Measurements from ENCODE around the gene TRAPPC8. TPM values are rescaled to one million over a fixed set of nuclear protein-coding genes. Genes with fewer than 3 reads are reported as not detected.

The TRAPPC8 gene
- total RNA-seq, 1 experiment from 2014 or later: 38.0 TPM

DNA sequence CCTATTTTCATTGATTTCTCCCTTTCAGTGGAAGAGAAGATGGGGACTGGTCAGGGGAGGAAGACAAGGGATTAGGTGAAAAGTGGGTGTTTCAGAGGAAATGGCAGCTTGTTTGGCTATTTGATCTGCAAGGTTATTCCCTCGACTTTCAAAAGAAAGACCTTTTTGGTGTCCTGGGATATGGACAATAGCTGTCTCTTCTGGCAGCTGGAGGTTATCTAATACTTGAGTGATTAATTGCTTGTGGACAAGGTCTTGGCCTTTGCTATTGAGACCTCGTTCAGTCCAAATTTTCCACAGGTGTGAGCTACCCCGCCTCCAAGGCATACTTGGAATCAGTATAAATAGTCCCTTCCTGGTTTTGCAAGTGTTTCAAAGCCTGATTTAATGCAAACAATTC lies 33.3 kb upstream of the TRAPPC8 start:
- Mint-ChIP-seq H3K4me1 (ENCODE audit: low read depth, unreplicated experiment) (no peaks in the 10 kb centered on the region), H3K27me3 (ENCODE audit: unreplicated experiment) (no peaks in the 10 kb centered on the region), H3K9me3 (ENCODE audit: low read depth, unreplicated experiment) (peaks cover 9% of the 10 kb centered on the region), H3K27ac (ENCODE audit: unreplicated experiment) (no peak overlapping the region), H3K4me3 (ENCODE audit: low read depth, unreplicated experiment) (no peak overlapping the region), H3K36me3 (ENCODE audit: insufficient read depth, unreplicated experiment) (no peaks in the 10 kb centered on the region)
- intact Hi-C loops (cut with micrococcal nuclease; ENCODE audit: unreplicated experiment): no loop called here
- DNase-seq: no peak
- no TSS peak for BruUV-seq (replicated peaks)
- TF ChIP-seq, protein P1, sequence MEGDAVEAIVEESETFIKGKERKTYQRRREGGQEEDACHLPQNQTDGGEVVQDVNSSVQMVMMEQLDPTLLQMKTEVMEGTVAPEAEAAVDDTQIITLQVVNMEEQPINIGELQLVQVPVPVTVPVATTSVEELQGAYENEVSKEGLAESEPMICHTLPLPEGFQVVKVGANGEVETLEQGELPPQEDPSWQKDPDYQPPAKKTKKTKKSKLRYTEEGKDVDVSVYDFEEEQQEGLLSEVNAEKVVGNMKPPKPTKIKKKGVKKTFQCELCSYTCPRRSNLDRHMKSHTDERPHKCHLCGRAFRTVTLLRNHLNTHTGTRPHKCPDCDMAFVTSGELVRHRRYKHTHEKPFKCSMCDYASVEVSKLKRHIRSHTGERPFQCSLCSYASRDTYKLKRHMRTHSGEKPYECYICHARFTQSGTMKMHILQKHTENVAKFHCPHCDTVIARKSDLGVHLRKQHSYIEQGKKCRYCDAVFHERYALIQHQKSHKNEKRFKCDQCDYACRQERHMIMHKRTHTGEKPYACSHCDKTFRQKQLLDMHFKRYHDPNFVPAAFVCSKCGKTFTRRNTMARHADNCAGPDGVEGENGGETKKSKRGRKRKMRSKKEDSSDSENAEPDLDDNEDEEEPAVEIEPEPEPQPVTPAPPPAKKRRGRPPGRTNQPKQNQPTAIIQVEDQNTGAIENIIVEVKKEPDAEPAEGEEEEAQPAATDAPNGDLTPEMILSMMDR (IDR thresholded peaks at IDR 0.05; ENCODE audit: unreplicated experiment): no peak
- CTCF ChIA-PET: interaction anchor here (0.6 kb wide), 1 partner anchor 191 kb away, joined by 3 read pairs; no protein-coding TSS in a partner anchor

DNA sequence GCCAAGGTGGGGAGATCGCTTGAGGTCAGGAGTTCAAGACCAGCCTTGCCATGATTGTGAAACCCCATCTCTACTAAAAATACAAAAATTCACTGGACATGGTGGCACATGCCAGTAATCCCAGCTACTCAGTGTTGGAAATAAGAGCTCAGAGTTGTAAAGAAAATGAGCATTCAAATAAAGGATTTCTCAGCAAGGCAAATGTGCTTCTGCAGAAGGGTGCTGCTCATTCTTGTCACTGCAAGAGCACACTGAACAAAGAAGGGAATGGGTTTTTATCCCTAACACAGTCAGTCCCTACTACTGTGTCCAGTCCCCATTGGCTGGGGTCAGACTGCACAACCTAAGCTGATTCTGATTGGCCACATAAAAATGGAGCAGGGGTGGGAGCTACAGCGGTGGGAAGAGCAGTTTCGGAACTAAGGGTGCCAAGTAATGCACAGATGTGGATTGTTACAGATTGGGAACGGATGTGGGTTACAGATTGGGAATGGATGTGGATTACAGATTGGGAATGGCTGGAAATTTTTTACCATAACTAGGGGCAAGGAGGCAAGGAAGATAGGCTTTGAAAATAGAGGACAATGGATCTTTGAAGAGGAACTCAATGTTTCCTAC lies 31.1 kb upstream of the TRAPPC8 start:
- no peak overlapping the region for H3K4me3 Mint-ChIP-seq (ENCODE audit: low read depth, unreplicated experiment)
- BruUV-seq (replicated peaks): no TSS peak
- H3K27ac Mint-ChIP-seq (ENCODE audit: unreplicated experiment): no peak overlapping the region
- CTCF ChIA-PET: no interaction called here
- intact Hi-C loops (cut with micrococcal nuclease; ENCODE audit: unreplicated experiment): no loop called here
- peaks cover 9% of the 10 kb centered on the region for H3K9me3 Mint-ChIP-seq (ENCODE audit: low read depth, unreplicated experiment)
- H3K4me1 Mint-ChIP-seq (ENCODE audit: low read depth, unreplicated experiment): no peaks in the 10 kb centered on the region
- no peaks in the 10 kb centered on the region for H3K36me3 Mint-ChIP-seq (ENCODE audit: insufficient read depth, unreplicated experiment)
- DNase-seq: no peak
- no peaks in the 10 kb centered on the region for H3K27me3 Mint-ChIP-seq (ENCODE audit: unreplicated experiment)
- TF ChIP-seq, protein P1 (IDR thresholded peaks at IDR 0.05; ENCODE audit: unreplicated experiment): no peak

DNA sequence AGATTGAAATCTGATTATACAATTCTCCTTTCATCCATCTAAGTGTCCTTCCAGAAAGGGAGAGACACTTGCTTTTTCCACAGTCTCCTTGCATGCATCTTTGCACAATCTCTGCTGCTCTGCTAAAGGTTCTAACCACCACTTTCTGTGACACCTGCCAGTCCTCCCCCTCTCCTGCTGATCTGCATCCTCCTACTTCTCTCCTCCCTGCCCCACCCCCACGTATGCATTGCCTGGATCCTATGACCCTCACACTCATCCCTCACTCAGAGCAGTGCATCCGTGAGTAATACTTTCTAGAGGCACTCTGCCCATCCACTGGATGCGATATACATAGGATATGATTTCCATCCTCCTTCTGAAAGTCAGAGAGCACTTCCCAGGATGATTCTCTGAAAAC lies 27.7 kb upstream of the TRAPPC8 start:
- H3K9me3 Mint-ChIP-seq (ENCODE audit: low read depth, unreplicated experiment): peaks cover 6% of the 10 kb centered on the region
- TF ChIP-seq, protein P1 (IDR thresholded peaks at IDR 0.05; ENCODE audit: unreplicated experiment): no peak
- H3K4me1 Mint-ChIP-seq (ENCODE audit: low read depth, unreplicated experiment): no peaks in the 10 kb centered on the region
- no peak for DNase-seq
- intact Hi-C loops (cut with micrococcal nuclease; ENCODE audit: unreplicated experiment): no loop called here
- no peak overlapping the region for H3K27ac Mint-ChIP-seq (ENCODE audit: unreplicated experiment)
- no TSS peak for BruUV-seq (replicated peaks)
- H3K36me3 Mint-ChIP-seq (ENCODE audit: insufficient read depth, unreplicated experiment): no peaks in the 10 kb centered on the region
- CTCF ChIA-PET: no interaction called here
- no peaks in the 10 kb centered on the region for H3K27me3 Mint-ChIP-seq (ENCODE audit: unreplicated experiment)
- no peak overlapping the region for H3K4me3 Mint-ChIP-seq (ENCODE audit: low read depth, unreplicated experiment)

DNA sequence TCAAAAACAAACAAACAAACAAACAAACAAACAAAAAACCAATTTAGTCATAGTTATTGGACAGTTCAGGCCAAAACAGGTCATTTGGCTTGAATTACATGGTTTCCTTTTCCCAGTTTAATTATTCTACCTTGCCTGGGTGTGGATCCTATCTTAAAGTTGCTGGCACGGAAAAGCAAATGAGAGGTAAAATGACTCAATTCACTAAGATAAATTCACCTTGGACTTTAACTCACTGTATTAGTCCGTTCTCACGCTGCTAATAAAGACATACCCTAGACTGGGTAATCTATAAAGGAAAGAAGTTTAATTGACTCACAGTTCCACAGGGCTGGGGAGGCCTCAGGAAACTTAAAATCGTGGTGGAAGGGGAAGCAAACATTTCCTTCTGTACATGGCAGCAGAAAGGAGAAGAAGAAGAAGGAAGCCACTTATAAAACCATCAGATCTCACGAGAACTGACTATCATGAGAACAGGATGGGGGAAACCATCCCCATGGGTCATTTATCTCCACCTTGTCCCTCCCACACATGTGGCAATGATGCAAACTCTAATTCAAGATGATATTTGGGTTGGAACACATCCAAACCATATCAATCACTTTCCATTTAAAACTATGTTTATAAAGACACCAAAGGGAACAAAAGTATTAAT lies 22.5 kb upstream of the TRAPPC8 start:
- CTCF ChIA-PET: no interaction called here
- Mint-ChIP-seq H3K27ac (ENCODE audit: unreplicated experiment) (no peak overlapping the region), H3K36me3 (ENCODE audit: insufficient read depth, unreplicated experiment) (no peaks in the 10 kb centered on the region), H3K9me3 (ENCODE audit: low read depth, unreplicated experiment) (peaks cover 3% of the 10 kb centered on the region), H3K27me3 (ENCODE audit: unreplicated experiment) (no peaks in the 10 kb centered on the region), H3K4me1 (ENCODE audit: low read depth, unreplicated experiment) (no peaks in the 10 kb centered on the region), H3K4me3 (ENCODE audit: low read depth, unreplicated experiment) (no peak overlapping the region)
- no peak for DNase-seq
- TF ChIP-seq, protein P1 (IDR thresholded peaks at IDR 0.05; ENCODE audit: unreplicated experiment): no peak
- intact Hi-C loops (cut with micrococcal nuclease; ENCODE audit: unreplicated experiment): no loop called here
- BruUV-seq (replicated peaks): no TSS peak

All from Calu3 (cell line).